H1 (cell line): Measurements from ENCODE around the gene FSIP1. TPM values are rescaled to one million over a fixed set of nuclear protein-coding genes. Genes with fewer than 3 reads are reported as not detected.

Experiments used
- CTCF ChIA-PET: fragments of 300-600 bp; sonication (Branson Sonifier 250); formaldehyde crosslinking; loops from one replicate; lab custom pipeline; 2021; ENCODE audit not compliant: partially characterized antibody; lab: Charles Lee
- POLR2A ChIA-PET: fragments of 300-600 bp; sonication (Branson Sonifier 250); formaldehyde crosslinking; loops from one replicate; lab custom pipeline; 2021; ENCODE audit warnings: inconsistent platforms; ENCODE audit not compliant: partially characterized antibody; lab: Charles Lee
- DNase-seq, 2 experiments: peaks; one replicate each; pipeline versions ENCODE4 v3.0.0 to v3.0.0-alpha.2; 2010 to 2022; ENCODE audit warnings: low spot score in 2 of 2, low read depth in 1 of 2, mixed read lengths in 1 of 2
- FAIRE-seq: peaks from 2 replicates; lab custom pipeline; 2011; peaks lifted over from hg19 to GRCh38; lab: Jason Lieb, UNC
- H2AFZ ChIP-seq: 2 replicates; pipeline ENCODE4 v1.8.1; 2012; ENCODE audit warnings: low read length, inconsistent platforms
- H2AK5ac ChIP-seq: 2 replicates; pipeline ENCODE4 v1.6.1; 2013; ENCODE audit warnings: low read depth, low read length
- H2BK120ac ChIP-seq: replicated peaks from 2 replicates; pipeline ENCODE3; 2013; ENCODE audit warnings: low read depth, low read length, inconsistent platforms
- H2BK12ac ChIP-seq: 2 replicates; pipeline ENCODE4 v1.6.1; 2013; ENCODE audit warnings: low read depth, low read length
- H2BK15ac ChIP-seq: 2 replicates; pipeline ENCODE4 v1.6.1; 2013; ENCODE audit warnings: low read length
- H2BK20ac ChIP-seq: 2 replicates; pipeline ENCODE4 v1.6.1; 2013; ENCODE audit warnings: low read length
- H2BK5ac ChIP-seq: 2 replicates; pipeline ENCODE4 v1.6.1; 2013; ENCODE audit warnings: low read depth, low read length
- H3K14ac ChIP-seq: 2 replicates; pipeline ENCODE4 v1.6.1; 2013; ENCODE audit warnings: inconsistent platforms; ENCODE audit not compliant: insufficient read length
- H3K18ac ChIP-seq: 2 replicates; pipeline ENCODE4 v1.6.1; 2013; ENCODE audit warnings: low read length; ENCODE audit errors: extremely low read depth
- H3K23ac ChIP-seq: 2 replicates; pipeline ENCODE4 v1.6.1; 2013; ENCODE audit warnings: inconsistent platforms; ENCODE audit not compliant: insufficient read length
- H3K23me2 ChIP-seq: 2 replicates; pipeline ENCODE4 v1.6.1; 2013; ENCODE audit warnings: low read depth, low read length
- H3K27ac ChIP-seq: 2 replicates; pipeline ENCODE4 v1.6.1; 2011; ENCODE audit warnings: low read depth, low read length, inconsistent platforms
- H3K27me3 ChIP-seq, 4 experiments: replicated peaks in 1 of 4; 1 replicate in 1 of 4; 2 replicates in 3 of 4; pipeline versions ENCODE4 v1.6.1 to v1.8.1; 2011 to 2013; ENCODE audit warnings: low read length in 3 of 4, mild to moderate bottlenecking in 3 of 4, inconsistent platforms in 2 of 4, mixed read lengths in 2 of 4, moderate library complexity in 1 of 4; ENCODE audit not compliant: control insufficient read depth in 3 of 4, insufficient read depth in 3 of 4; ENCODE audit errors: extremely low read depth in 1 of 4
- H3K36me3 ChIP-seq, 4 experiments: 2 replicates each; pipeline versions ENCODE4 v1.6.1 to v1.8.1; 2011 to 2013; ENCODE audit warnings: mild to moderate bottlenecking in 4 of 4, low read length in 3 of 4, moderate library complexity in 2 of 4, control low read depth in 1 of 4, inconsistent platforms in 1 of 4; ENCODE audit not compliant: insufficient read depth in 4 of 4, control insufficient read depth in 2 of 4
- H3K4ac ChIP-seq: replicated peaks from 2 replicates; pipeline ENCODE3; 2013; ENCODE audit warnings: low read length, low read depth, mixed read lengths, inconsistent platforms; ENCODE audit not compliant: insufficient read length
- H3K4me1 ChIP-seq, 4 experiments: replicated peaks in 1 of 4; 1 replicate in 1 of 4; 2 replicates in 3 of 4; pipeline versions ENCODE4 v1.6.1 to v1.8.1; 2011 to 2013; ENCODE audit warnings: low read length in 3 of 4, inconsistent platforms in 2 of 4, mixed read lengths in 1 of 4; ENCODE audit not compliant: insufficient read depth in 4 of 4, control insufficient read depth in 3 of 4
- H3K4me2 ChIP-seq, 2 experiments: 2 replicates each; pipeline versions ENCODE4 v1.6.1 to v1.8.1; 2011 to 2013; ENCODE audit warnings: low read depth in 2 of 2, low read length in 2 of 2, control low read depth in 1 of 2, inconsistent platforms in 1 of 2, mild to moderate bottlenecking in 1 of 2; ENCODE audit not compliant: insufficient read depth in 1 of 2
- H3K4me3 ChIP-seq, 4 experiments: fragments of 200-600, 300-600 bp in 1 of 4; sonication (generic), shearing (Covaris generic), sonication (Bioruptor Twin) in 1 of 4; 2 replicates each; pipeline versions ENCODE4 v1.5.1 to v1.8.1; 2011 to 2016; ENCODE audit warnings: low read length in 4 of 4, low read depth in 3 of 4, control low read depth in 2 of 4, inconsistent platforms in 2 of 4, mild to moderate bottlenecking in 2 of 4, mixed read lengths in 1 of 4, moderate library complexity in 1 of 4; ENCODE audit not compliant: insufficient read depth in 2 of 4; ENCODE audit errors: extremely low read depth in 1 of 4
- H3K56ac ChIP-seq: replicated peaks from 2 replicates; pipeline ENCODE3; 2013; ENCODE audit warnings: low read depth, mild to moderate bottlenecking, mixed read lengths, low read length, inconsistent platforms; ENCODE audit not compliant: insufficient read length
- H3K79me1 ChIP-seq: 2 replicates; pipeline ENCODE4 v1.6.1; 2013; ENCODE audit warnings: low read depth, low read length, control low read depth
- H3K79me2 ChIP-seq, 2 experiments: 2 replicates each; pipeline versions ENCODE4 v1.6.1 to v1.8.1; 2012 to 2013; ENCODE audit warnings: low read length in 2 of 2, mild to moderate bottlenecking in 2 of 2, inconsistent platforms in 1 of 2; ENCODE audit not compliant: insufficient read depth in 2 of 2, control insufficient read depth in 1 of 2
- H3K9ac ChIP-seq, 4 experiments: replicated peaks in 1 of 4; 1 replicate in 1 of 4; 2 replicates in 3 of 4; pipeline versions ENCODE4 v1.6.1 to v1.8.1; 2011 to 2013; ENCODE audit warnings: low read depth in 3 of 4, low read length in 3 of 4, control low read depth in 2 of 4, mild to moderate bottlenecking in 2 of 4, moderate library complexity in 2 of 4, inconsistent platforms in 1 of 4; ENCODE audit errors: extremely low read depth in 1 of 4
- H3K9me3 ChIP-seq, 2 experiments: 2 replicates each; pipeline versions ENCODE4 v1.6.1 to v1.8.1; 2012 to 2013; ENCODE audit warnings: mild to moderate bottlenecking in 2 of 2, moderate library complexity in 2 of 2, control low read depth in 1 of 2, inconsistent platforms in 1 of 2, low read depth in 1 of 2, low read length in 1 of 2, mixed read lengths in 1 of 2; ENCODE audit not compliant: insufficient read depth in 2 of 2
- H4K20me1 ChIP-seq, 2 experiments: replicated peaks in 1 of 2; 2 replicates each; pipeline versions ENCODE3 to v1.8.1; 2011 to 2013; ENCODE audit warnings: inconsistent platforms in 2 of 2, low read length in 2 of 2, mild to moderate bottlenecking in 1 of 2; ENCODE audit not compliant: insufficient read depth in 2 of 2, control insufficient read depth in 1 of 2
- H4K5ac ChIP-seq: 2 replicates; pipeline ENCODE4 v1.6.1; 2013; ENCODE audit warnings: low read length, low read depth, mixed read lengths, inconsistent platforms; ENCODE audit not compliant: insufficient read length
- H4K8ac ChIP-seq: 2 replicates; pipeline ENCODE4 v1.8.0; 2013; ENCODE audit warnings: mild to moderate bottlenecking, moderate library complexity, low read length, inconsistent platforms; ENCODE audit not compliant: insufficient read depth; ENCODE audit errors: extremely low read depth
- H4K91ac ChIP-seq: replicated peaks from 2 replicates; pipeline ENCODE3; 2013; ENCODE audit warnings: low read length, mixed read lengths, inconsistent platforms; ENCODE audit not compliant: insufficient read length
- SP1 ChIP-seq: IDR thresholded peaks from 2 replicates; pipeline ENCODE4 v1.6.1; 2011; ENCODE audit warnings: low read depth, low read length
- TCF12 ChIP-seq: IDR thresholded peaks from 2 replicates; pipeline ENCODE4 v1.6.1; 2011; ENCODE audit warnings: low read depth, mild to moderate bottlenecking, low read length
- WGBS, 2 experiments: shearing (Covaris generic) in 1 of 2; methylation state at CpG; one replicate each; pipeline versions ENCODE4 v1.1.6 to v1.1.7; 2013 to 2015; ENCODE audit warnings: low lambda C conversion rate in 2 of 2, mixed read lengths in 2 of 2, inconsistent platforms in 1 of 2, low coverage in 1 of 2, missing lambda C conversion rate in 1 of 2; ENCODE audit not compliant: insufficient replicate concordance in 2 of 2, insufficient coverage in 1 of 2, insufficient read length in 1 of 2; ENCODE audit errors: extremely low coverage in 1 of 2, missing lambda C conversion rate in 1 of 2; 5-methylcytosine and 5-hydroxymethylcytosine counted together
- polyA plus RNA-seq, 7 experiments: library from polyadenylated mRNA; depleted of rRNA in 3 of 7; stranded (reverse) in 5 of 7; unstranded in 2 of 7; fragments of >200 nt in 5 of 7; fragments of 200-250 nt in 2 of 7; gene quantifications; 1 replicate in 5 of 7; 2 replicates in 1 of 7; 4 replicates in 1 of 7; pipeline versions ENCODE4 v1.2.1 to v1.2.3, GENCODE V29; 2011 to 2013; ENCODE audit warnings: missing spikeins in 2 of 7, mixed read lengths in 2 of 7
- total RNA-seq: library from RNA; stranded (reverse); fragmentation: NEBNext Ultra II Directional; extraction: Animal tissue kit (Norgen Biotek cat#: 25700); gene quantifications from 2 replicates; pipeline ENCODE4 v1.2.1, GENCODE V29; 2021
- TF ChIP-seq, protein P1 (sequence below): IDR thresholded peaks from 2 replicates; pipeline ENCODE4 v1.6.1; 2012; ENCODE audit warnings: inconsistent platforms

FSIP1 gene
- total and polyA plus RNA-seq, 2 of the 8 experiments (the other 6 are each of a cell fraction or from before 2014, with no cell fraction given), result 0.18 to 1.3 TPM

DNA sequence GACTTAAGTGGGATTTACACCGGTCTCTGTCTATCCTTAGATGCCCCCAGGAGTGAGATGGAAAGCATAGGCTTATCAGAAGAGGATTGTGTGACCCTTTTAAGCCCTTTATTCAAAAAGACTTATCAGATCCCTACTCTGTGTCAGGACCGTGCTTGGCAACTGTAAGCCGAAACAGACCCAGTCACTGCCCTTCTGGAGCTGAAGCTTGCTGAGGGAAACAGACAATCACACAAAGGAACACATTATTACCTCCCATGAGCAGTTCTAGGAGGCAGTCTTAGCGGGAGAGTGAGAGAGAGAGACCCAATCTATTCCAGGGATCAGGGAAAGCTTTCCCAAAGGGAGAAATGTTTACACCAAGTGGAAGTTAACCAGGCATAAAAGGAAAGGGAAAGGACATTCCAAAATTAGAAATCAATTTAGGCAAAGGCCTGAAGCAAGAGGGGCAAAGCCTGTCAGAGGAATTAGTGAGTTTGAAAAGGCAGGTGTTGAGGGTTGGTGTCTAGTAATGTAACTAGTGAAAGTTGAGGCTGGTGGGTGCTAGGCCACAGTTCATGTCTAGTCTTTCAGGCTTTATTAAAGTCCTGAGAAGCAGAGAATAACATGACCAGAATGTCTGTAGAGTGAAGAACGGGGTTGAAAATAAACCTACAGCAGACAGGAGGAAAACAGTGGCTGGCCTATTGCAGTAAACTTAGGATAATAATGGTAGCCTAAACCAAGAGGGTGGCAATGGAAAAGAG, 115.1 kb downstream of the FSIP1 start:
- H3K4me2 ChIP-seq, result peak overlapping the region in 1 of 2 experiments; percentile 41; a peak in 1 of 4 replicates
- TF ChIP-seq TCF12 (no peak), SP1 (no peak)
- TF ChIP-seq, protein P1, sequence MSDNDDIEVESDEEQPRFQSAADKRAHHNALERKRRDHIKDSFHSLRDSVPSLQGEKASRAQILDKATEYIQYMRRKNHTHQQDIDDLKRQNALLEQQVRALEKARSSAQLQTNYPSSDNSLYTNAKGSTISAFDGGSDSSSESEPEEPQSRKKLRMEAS, result no peak

More for the DNA sequence above, 115.1 kb downstream of the FSIP1 start:
- Histone ChIP-seq H3K79me1 (no peaks in the 10 kb centered on the region), H3K56ac (no peak overlapping the region), H4K5ac (no peak overlapping the region), H3K23ac (no peak overlapping the region), H3K27ac (no peak overlapping the region), H2AFZ (peak overlapping the region; percentile 85), H4K91ac (no peak overlapping the region), H4K20me1 (no peaks in the 10 kb centered on the region), H2AK5ac (no peak overlapping the region), H3K4me1 (peaks cover 4 to 15% (median 10%) of the 10 kb centered on the region in 4 experiments; a peak in 6 of 7 replicates), H3K14ac (no peak overlapping the region), H3K18ac (peak overlapping the region; percentile 61; the same call in 1 of the 2 replicates), H3K79me2 (no peaks in the 10 kb centered on the region), H3K4ac (no peak overlapping the region), H3K4me3 (no peak overlapping the region), H2BK20ac (peak overlapping the region; percentile 27; the same call in 1 of the 2 replicates), H3K9ac (no peak overlapping the region), H3K9me3 (no peaks in the 10 kb centered on the region), H2BK120ac (no peak overlapping the region), H2BK12ac (peak overlapping the region; percentile 95; the same call in 1 of the 2 replicates), H2BK15ac (no peak overlapping the region), H3K36me3 (no peaks in the 10 kb centered on the region), H3K23me2 (no peaks in the 10 kb centered on the region), H2BK5ac (peak overlapping the region; percentile 82; the same call in 1 of the 2 replicates), H4K8ac (no peak overlapping the region), H3K27me3 (no peaks in the 10 kb centered on the region)
- no peak for DNase-seq
- CTCF ChIA-PET, result interaction anchor here (0.8 to 1.3 kb wide), 5 partner anchors 10 to 91 kb away, joined by 3 to 4 read pairs (median 4); no protein-coding TSS in a partner anchor
- POLR2A ChIA-PET, result interaction anchor here (1.4 to 2.0 kb wide), 3 partner anchors 14 to 87 kb away, joined by 3 to 11 read pairs (median 9); partner anchors contain the start of gene THBS1
- FAIRE-seq, result peak; percentile 74
- 85% methylated on average over 5 of the region's 5 CpGs; no CpG with 5 or more reads in 1 of the 2 experiments for WGBS, 2 experiments
